Upper lobe of left lung (tissue), 4 donors: ENCODE data around the gene RIC8A.

Experiments used
- POLR2A ChIP-seq, 4 donors: fragments of 450-650 bp; IDR thresholded peaks; one replicate each; pipeline ENCODE4 v1.5.1; 2016 to 2017; ENCODE audit warnings: antibody characterized with exemption in 4 of 4, mild to moderate bottlenecking in 2 of 4
- TF ChIP-seq, protein P1 (sequence below), 6 experiments: fragments of 450-650 bp in 4 of 6; fragments of 200-600 bp in 2 of 6; sonication (generic) in 2 of 6; IDR thresholded peaks; one replicate each; pipeline ENCODE4 v1.5.1; 2016 to 2019; ENCODE audit warnings: antibody characterized with exemption in 6 of 6

DNA sequence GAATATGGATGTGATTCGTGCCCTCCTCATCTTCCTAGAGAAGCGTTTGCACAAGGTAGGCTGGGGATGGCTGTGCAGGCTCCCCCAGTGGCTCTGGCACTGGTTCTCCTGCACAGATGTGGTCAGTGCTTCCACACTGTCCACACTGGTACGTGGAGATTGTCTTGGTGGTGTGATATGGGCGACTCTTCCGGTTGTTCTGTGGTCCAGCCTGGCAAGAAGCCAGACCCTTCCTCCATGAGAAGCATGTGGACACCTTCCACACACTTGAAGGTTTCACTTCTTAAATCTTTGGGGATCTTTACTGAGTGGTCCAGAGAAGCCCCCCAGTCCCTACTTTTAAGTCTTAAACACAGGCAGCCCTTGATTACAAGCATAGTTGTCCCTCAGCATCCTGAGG, 3.8 kb downstream of the RIC8A start:
- TF ChIP-seq, protein P1, sequence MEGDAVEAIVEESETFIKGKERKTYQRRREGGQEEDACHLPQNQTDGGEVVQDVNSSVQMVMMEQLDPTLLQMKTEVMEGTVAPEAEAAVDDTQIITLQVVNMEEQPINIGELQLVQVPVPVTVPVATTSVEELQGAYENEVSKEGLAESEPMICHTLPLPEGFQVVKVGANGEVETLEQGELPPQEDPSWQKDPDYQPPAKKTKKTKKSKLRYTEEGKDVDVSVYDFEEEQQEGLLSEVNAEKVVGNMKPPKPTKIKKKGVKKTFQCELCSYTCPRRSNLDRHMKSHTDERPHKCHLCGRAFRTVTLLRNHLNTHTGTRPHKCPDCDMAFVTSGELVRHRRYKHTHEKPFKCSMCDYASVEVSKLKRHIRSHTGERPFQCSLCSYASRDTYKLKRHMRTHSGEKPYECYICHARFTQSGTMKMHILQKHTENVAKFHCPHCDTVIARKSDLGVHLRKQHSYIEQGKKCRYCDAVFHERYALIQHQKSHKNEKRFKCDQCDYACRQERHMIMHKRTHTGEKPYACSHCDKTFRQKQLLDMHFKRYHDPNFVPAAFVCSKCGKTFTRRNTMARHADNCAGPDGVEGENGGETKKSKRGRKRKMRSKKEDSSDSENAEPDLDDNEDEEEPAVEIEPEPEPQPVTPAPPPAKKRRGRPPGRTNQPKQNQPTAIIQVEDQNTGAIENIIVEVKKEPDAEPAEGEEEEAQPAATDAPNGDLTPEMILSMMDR (IDR thresholded peaks at IDR 0.05), result no peak
- no peak for TF ChIP-seq POLR2A (IDR thresholded peaks at IDR 0.05)
